ENCODE data around the gene RETSAT.
"Not testable (repeated sequence)": the region's sequence is repeated elsewhere in the genome, so short reads cannot be mapped to it uniquely, and the experiment has no call there.

Gene RETSAT

DNA sequence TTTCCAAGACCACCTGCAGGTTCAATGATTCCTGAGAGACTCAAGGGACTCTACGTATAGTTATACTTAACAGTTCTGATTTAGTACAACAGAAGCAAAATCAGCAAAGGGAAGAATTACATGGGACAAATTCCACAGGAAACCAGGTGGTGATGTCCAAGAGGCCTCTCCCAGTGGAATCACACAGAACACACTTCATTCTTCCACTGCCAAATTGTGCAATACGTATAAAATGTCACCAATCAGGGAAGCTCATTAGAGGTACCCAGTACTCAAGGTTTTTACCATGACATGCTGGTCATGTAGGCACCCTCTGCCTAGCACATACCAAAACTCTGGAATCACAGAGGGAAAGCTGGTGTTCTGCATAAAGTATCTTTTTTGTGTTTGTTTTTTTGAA, 33.4 kb upstream of the RETSAT start:
- no peak for DNase-seq (ENCODE audit: low read depth in 1 of 2, low spot score in 1 of 2)
- no peak overlapping the region for H3K4me3 ChIP-seq (replicated peaks; ENCODE audit: insufficient read depth, low read length)
- H3K27ac ChIP-seq (replicated peaks) = no peak overlapping the region
- TF ChIP-seq SPI1 (IDR thresholded peaks at IDR 0.05; ENCODE audit: borderline replicate concordance, low read depth) (no peak), POLR2AphosphoS5 (IDR thresholded peaks at IDR 0.05; ENCODE audit: low read depth) (no peak), GABPA (IDR thresholded peaks at IDR 0.05; ENCODE audit: low read depth) (no peak)
- TF ChIP-seq, protein P1, sequence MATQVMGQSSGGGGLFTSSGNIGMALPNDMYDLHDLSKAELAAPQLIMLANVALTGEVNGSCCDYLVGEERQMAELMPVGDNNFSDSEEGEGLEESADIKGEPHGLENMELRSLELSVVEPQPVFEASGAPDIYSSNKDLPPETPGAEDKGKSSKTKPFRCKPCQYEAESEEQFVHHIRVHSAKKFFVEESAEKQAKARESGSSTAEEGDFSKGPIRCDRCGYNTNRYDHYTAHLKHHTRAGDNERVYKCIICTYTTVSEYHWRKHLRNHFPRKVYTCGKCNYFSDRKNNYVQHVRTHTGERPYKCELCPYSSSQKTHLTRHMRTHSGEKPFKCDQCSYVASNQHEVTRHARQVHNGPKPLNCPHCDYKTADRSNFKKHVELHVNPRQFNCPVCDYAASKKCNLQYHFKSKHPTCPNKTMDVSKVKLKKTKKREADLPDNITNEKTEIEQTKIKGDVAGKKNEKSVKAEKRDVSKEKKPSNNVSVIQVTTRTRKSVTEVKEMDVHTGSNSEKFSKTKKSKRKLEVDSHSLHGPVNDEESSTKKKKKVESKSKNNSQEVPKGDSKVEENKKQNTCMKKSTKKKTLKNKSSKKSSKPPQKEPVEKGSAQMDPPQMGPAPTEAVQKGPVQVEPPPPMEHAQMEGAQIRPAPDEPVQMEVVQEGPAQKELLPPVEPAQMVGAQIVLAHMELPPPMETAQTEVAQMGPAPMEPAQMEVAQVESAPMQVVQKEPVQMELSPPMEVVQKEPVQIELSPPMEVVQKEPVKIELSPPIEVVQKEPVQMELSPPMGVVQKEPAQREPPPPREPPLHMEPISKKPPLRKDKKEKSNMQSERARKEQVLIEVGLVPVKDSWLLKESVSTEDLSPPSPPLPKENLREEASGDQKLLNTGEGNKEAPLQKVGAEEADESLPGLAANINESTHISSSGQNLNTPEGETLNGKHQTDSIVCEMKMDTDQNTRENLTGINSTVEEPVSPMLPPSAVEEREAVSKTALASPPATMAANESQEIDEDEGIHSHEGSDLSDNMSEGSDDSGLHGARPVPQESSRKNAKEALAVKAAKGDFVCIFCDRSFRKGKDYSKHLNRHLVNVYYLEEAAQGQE (IDR thresholded peaks at IDR 0.05; ENCODE audit: insufficient replicate concordance, low read depth) = no peak
- no peaks in the 10 kb centered on the region for H3K27me3 ChIP-seq (ENCODE audit: insufficient read depth, poor library complexity, severe bottlenecking)

DNA sequence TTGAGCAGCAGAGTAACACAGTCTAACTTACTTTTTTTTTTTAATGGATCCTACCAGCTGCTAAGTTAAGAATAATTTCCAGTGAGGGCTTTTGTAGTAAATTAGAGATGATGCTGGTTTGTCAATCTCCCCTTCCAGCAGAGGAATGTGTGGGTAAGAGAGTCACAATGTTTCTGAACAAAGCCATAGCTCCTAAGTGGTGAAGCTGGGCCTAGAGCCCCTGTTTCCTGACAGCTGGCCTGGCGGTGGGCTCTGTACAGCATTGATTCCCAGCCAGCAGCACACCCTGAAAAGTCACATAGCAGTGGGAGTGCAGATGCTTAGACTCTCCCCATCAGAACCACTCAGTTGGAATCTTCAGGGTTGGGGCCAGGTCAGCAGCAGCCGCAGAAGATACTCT, 31.4 kb upstream of the RETSAT start:
- no peak for DNase-seq (ENCODE audit: low read depth in 1 of 2, low spot score in 1 of 2)
- Histone ChIP-seq H3K27me3 (ENCODE audit: insufficient read depth, poor library complexity, severe bottlenecking) (no peaks in the 10 kb centered on the region), H3K27ac (replicated peaks) (no peak overlapping the region), H3K4me3 (replicated peaks; ENCODE audit: insufficient read depth, low read length) (no peak overlapping the region)
- TF ChIP-seq, protein P2, sequence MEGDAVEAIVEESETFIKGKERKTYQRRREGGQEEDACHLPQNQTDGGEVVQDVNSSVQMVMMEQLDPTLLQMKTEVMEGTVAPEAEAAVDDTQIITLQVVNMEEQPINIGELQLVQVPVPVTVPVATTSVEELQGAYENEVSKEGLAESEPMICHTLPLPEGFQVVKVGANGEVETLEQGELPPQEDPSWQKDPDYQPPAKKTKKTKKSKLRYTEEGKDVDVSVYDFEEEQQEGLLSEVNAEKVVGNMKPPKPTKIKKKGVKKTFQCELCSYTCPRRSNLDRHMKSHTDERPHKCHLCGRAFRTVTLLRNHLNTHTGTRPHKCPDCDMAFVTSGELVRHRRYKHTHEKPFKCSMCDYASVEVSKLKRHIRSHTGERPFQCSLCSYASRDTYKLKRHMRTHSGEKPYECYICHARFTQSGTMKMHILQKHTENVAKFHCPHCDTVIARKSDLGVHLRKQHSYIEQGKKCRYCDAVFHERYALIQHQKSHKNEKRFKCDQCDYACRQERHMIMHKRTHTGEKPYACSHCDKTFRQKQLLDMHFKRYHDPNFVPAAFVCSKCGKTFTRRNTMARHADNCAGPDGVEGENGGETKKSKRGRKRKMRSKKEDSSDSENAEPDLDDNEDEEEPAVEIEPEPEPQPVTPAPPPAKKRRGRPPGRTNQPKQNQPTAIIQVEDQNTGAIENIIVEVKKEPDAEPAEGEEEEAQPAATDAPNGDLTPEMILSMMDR (IDR thresholded peaks at IDR 0.05; ENCODE audit: insufficient read depth, low read length) = no peak
- TF ChIP-seq SPI1 (IDR thresholded peaks at IDR 0.05; ENCODE audit: borderline replicate concordance, low read depth) (no peak), POLR2AphosphoS5 (IDR thresholded peaks at IDR 0.05; ENCODE audit: low read depth) (no peak), GABPA (IDR thresholded peaks at IDR 0.05; ENCODE audit: low read depth) (no peak)
- TF ChIP-seq, protein P1 (IDR thresholded peaks at IDR 0.05; ENCODE audit: insufficient replicate concordance, low read depth) = no peak

DNA sequence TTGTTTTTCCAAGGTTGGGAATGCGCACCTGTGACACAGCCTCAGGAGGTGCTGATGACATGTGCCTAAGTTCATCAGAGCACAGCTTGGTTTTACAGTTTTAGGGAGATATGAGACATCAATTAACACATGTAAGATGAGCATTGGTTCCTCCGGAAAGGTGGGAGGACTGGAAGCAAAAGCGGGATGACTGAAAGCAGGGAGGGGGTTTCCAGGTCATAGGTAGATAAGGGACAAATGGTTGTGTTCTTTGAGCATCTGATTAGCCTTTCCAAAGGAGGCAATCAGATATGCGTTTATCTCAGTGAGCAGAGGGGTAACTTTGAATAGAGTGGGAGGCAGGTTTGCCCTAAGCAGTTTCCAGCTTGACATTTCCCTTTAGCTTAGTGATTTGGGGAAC, 29.5 kb upstream of the RETSAT start:
- Histone ChIP-seq H3K27me3 (ENCODE audit: insufficient read depth, poor library complexity, severe bottlenecking) (no peaks in the 10 kb centered on the region), H3K27ac (replicated peaks) (no peak overlapping the region), H3K4me3 (replicated peaks; ENCODE audit: insufficient read depth, low read length) (no peak overlapping the region)
- DNase-seq (ENCODE audit: low read depth in 1 of 2, low spot score in 1 of 2) = no peak
- TF ChIP-seq POLR2AphosphoS5 (IDR thresholded peaks at IDR 0.05; ENCODE audit: low read depth) = no peak
- TF ChIP-seq, protein P1 (IDR thresholded peaks at IDR 0.05; ENCODE audit: insufficient replicate concordance, low read depth) = no peak

DNA sequence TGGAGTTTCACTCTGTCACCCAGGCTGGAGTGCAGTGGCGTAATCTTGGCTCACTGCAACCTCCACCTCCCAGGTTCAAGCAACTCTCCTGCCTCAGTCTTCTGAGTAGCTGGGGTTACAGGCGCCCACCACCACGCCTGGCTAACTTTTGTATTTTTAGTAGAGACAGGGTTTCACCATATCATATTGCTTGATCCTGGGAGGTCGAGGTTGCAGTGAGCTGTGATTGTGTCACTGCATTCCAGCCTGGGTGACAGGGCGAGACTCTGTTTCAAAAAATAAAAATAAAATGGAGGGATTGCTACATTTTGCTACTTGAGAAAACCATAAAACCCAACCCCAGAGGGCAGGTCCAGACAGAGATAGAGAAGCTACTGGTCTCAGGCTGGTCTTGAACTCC, 28.8 kb upstream of the RETSAT start:
- not testable (repeated sequence) for H3K27me3 ChIP-seq (ENCODE audit: insufficient read depth, poor library complexity, severe bottlenecking); DNase-seq (ENCODE audit: low read depth in 1 of 2, low spot score in 1 of 2); H3K27ac ChIP-seq (replicated peaks); H3K4me3 ChIP-seq (replicated peaks; ENCODE audit: insufficient read depth, low read length)

DNA sequence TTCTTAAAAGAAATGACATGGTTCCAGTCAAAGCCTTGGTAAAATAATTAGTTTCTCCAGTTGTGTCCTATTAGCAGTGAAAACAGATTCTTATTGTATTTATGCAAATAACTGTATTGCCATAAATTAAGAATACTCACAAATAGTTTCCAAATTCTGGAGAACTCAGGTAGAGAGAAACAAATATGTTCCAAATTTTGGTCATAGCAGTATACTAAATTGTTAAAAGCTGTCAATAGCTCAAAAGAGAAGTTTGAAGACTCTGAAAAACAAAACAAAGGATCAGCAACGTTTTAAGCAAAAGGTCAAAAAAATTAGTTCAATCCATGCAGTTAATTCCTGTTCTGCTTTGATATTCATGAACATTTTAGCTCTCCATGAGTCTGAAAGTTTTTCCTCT, 25.7 kb upstream of the RETSAT start:
- Histone ChIP-seq H3K27ac (replicated peaks) (no peak overlapping the region), H3K27me3 (ENCODE audit: insufficient read depth, poor library complexity, severe bottlenecking) (no peaks in the 10 kb centered on the region), H3K4me3 (replicated peaks; ENCODE audit: insufficient read depth, low read length) (no peak overlapping the region)
- TF ChIP-seq SPI1 (IDR thresholded peaks at IDR 0.05; ENCODE audit: borderline replicate concordance, low read depth) = no peak
- TF ChIP-seq, protein P1 (IDR thresholded peaks at IDR 0.05; ENCODE audit: insufficient replicate concordance, low read depth) = no peak
- TF ChIP-seq, protein P2 (IDR thresholded peaks at IDR 0.05; ENCODE audit: insufficient read depth, low read length) = no peak
- no peak for TF ChIP-seq GABPA (IDR thresholded peaks at IDR 0.05; ENCODE audit: low read depth)
- TF ChIP-seq POLR2AphosphoS5 (IDR thresholded peaks at IDR 0.05; ENCODE audit: low read depth) = no peak
- DNase-seq (ENCODE audit: low read depth in 1 of 2, low spot score in 1 of 2) = no peak

All from HL-60 (cell line).